ENCODE data around the gene IRF2BP1. TPM values are rescaled to one million over a fixed set of nuclear protein-coding genes. Genes with fewer than 3 reads are reported as not detected.

Gene IRF2BP1
- total and polyA plus RNA-seq, 2 of the 13 experiments (the other 11 are each of a cell fraction or from before 2014, with no cell fraction given): 4.3 to 14.3 TPM

GRCh38 chr19:45901432-45901911, 15.5 kb upstream of the IRF2BP1 start (continued):
- TF ChIP-seq ATRX (CRISPR knock-in tag; IDR thresholded peaks at IDR 0.05; ENCODE audit: borderline replicate concordance) (no peak), ZNF260 (CRISPR knock-in tag; IDR thresholded peaks at IDR 0.05; ENCODE audit: borderline replicate concordance, low read depth) (no peak), ZNF556 (CRISPR knock-in tag; IDR thresholded peaks at IDR 0.05; ENCODE audit: borderline replicate concordance) (no peak), POLR2A (IDR thresholded peaks at IDR 0.05; ENCODE audit: insufficient read depth in 1 of 2, low read depth in 2 of 2, low read length in 2 of 2) (no peak), ZNF451 (CRISPR knock-in tag; IDR thresholded peaks at IDR 0.05) (0 out of 2 replicates have a peak, but pooled peaks have one; percentile 68), JDP2 (CRISPR knock-in tag; IDR thresholded peaks at IDR 0.05; ENCODE audit: borderline replicate concordance) (no peak), RFX1 (IDR thresholded peaks at IDR 0.05) (no peak), ZNF770 (CRISPR knock-in tag; IDR thresholded peaks at IDR 0.05) (no peak), CCAR2 (optimal IDR thresholded peaks at IDR 0.05; ENCODE audit: low read depth, low read length) (no peak), YEATS4 (CRISPR knock-in tag; IDR thresholded peaks at IDR 0.05; ENCODE audit: borderline replicate concordance) (peak; percentile 41; the same call in 1 of the 2 replicates), E2F1 (CRISPR knock-in tag; IDR thresholded peaks at IDR 0.05) (no peak), CEBPB (IDR thresholded peaks at IDR 0.05; ENCODE audit: borderline replicate concordance, low read depth, low read length) (peak; percentile 93), ZNF10 (CRISPR knock-in tag; IDR thresholded peaks at IDR 0.05; ENCODE audit: borderline replicate concordance, low read depth) (no peak), GATA4 (IDR thresholded peaks at IDR 0.05; ENCODE audit: borderline replicate concordance, low read depth) (no peak), PAXIP1 (CRISPR knock-in tag; conservative IDR thresholded peaks at IDR 0.05) (no peak), ZNF30 (CRISPR knock-in tag; IDR thresholded peaks at IDR 0.05) (no peak), SP5 (CRISPR knock-in tag; IDR thresholded peaks at IDR 0.05; ENCODE audit: borderline replicate concordance, low read depth) (no peak)
- TF ChIP-seq, protein P1, sequence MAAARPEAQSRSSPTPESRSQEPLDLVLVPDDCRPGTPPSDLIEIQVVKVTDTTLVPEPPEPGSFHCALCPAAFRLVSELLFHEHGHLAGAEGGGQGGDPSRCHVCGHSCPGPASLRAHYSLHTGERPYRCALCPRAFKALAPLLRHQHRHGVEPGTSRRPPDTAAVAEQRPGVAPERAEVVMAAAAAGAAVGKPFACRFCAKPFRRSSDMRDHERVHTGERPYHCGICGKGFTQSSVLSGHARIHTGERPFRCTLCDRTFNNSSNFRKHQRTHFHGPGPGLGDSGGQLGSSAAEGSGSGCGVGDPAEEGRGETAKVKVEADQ (CRISPR knock-in tag; IDR thresholded peaks at IDR 0.05; ENCODE audit: borderline replicate concordance): no peak
- TF ChIP-seq, protein P2, sequence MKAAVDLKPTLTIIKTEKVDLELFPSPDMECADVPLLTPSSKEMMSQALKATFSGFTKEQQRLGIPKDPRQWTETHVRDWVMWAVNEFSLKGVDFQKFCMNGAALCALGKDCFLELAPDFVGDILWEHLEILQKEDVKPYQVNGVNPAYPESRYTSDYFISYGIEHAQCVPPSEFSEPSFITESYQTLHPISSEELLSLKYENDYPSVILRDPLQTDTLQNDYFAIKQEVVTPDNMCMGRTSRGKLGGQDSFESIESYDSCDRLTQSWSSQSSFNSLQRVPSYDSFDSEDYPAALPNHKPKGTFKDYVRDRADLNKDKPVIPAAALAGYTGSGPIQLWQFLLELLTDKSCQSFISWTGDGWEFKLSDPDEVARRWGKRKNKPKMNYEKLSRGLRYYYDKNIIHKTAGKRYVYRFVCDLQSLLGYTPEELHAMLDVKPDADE (CRISPR knock-in tag; IDR thresholded peaks at IDR 0.05): no peak
- TF ChIP-seq, protein P3, sequence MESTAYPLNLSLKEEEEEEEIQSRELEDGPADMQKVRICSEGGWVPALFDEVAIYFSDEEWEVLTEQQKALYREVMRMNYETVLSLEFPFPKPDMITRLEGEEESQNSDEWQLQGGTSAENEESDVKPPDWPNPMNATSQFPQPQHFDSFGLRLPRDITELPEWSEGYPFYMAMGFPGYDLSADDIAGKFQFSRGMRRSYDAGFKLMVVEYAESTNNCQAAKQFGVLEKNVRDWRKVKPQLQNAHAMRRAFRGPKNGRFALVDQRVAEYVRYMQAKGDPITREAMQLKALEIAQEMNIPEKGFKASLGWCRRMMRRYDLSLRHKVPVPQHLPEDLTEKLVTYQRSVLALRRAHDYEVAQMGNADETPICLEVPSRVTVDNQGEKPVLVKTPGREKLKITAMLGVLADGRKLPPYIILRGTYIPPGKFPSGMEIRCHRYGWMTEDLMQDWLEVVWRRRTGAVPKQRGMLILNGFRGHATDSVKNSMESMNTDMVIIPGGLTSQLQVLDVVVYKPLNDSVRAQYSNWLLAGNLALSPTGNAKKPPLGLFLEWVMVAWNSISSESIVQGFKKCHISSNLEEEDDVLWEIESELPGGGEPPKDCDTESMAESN (CRISPR knock-in tag; conservative IDR thresholded peaks at IDR 0.05): no peak

Measured in HepG2 (cell line).